ENCODE data around the gene GRIP2. TPM values are rescaled to one million over a fixed set of nuclear protein-coding genes. Genes with fewer than 3 reads are reported as not detected.

The GRIP2 gene
- total RNA-seq (10 to 100 TPM in 2 of 7 donors, 1 to 10 TPM in 5; 1.1 to 19.4 (median 5.4) TPM), polyA plus RNA-seq (10 to 100 TPM in 1 of 2 donors, 1 to 10 TPM in 1; 1.6 to 11.2 TPM)
- long read RNA-seq, donor 1, partial matches to known transcripts, result 1 of 5 reads
- long read RNA-seq, donor 1, other reads (novel, unspliced or antisense), result 4 of 5 reads
- long read RNA-seq, donor 2, result 0 reads
- long read RNA-seq, donor 3, partial matches to known transcripts, result 0 of 3 reads
- long read RNA-seq, donor 3, other reads (novel, unspliced or antisense), result 3 of 3 reads

- WGBS, 3 donors, result 14 to 38% (median 16%) methylated on average over 14 of the region's 14 CpGs
- intact Hi-C loops (cut with DNase I), result loop anchor here in 3 of 4 donors (5.0 to 10.0 kb wide), 4 partner anchors 38 to 653 kb away; no protein-coding TSS in a partner anchor
- H3K9me3 ChIP-seq, result no peaks in the 10 kb centered on the region
- H3K27ac ChIP-seq, result peak within 1 kb of the TSS in 1 of 2 donors; percentile 28
- no peak for TF ChIP-seq POLR2A (IDR thresholded peaks at IDR 0.05)
- no peak for TF ChIP-seq EP300 (IDR thresholded peaks at IDR 0.05)
- TF ChIP-seq, protein P1, sequence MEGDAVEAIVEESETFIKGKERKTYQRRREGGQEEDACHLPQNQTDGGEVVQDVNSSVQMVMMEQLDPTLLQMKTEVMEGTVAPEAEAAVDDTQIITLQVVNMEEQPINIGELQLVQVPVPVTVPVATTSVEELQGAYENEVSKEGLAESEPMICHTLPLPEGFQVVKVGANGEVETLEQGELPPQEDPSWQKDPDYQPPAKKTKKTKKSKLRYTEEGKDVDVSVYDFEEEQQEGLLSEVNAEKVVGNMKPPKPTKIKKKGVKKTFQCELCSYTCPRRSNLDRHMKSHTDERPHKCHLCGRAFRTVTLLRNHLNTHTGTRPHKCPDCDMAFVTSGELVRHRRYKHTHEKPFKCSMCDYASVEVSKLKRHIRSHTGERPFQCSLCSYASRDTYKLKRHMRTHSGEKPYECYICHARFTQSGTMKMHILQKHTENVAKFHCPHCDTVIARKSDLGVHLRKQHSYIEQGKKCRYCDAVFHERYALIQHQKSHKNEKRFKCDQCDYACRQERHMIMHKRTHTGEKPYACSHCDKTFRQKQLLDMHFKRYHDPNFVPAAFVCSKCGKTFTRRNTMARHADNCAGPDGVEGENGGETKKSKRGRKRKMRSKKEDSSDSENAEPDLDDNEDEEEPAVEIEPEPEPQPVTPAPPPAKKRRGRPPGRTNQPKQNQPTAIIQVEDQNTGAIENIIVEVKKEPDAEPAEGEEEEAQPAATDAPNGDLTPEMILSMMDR (IDR thresholded peaks at IDR 0.05), result no peak
- H3K4me1 ChIP-seq (ENCODE audit: insufficient read depth), result peaks cover 4% of the 10 kb centered on the region
- H3K36me3 ChIP-seq, result no peaks in the 10 kb centered on the region
- H3K27me3 ChIP-seq, result no peaks in the 10 kb centered on the region
- DNase-seq, result peak in 1 of 5 donors; percentile 49
- H3K4me3 ChIP-seq, result peak within 1 kb of the TSS; percentile 30
Measured at GRCh38 chr3:14539742-14540491, at the start of gene GRIP2. Gene GRIP2, minus strand, starts transcription at chr3:14540342. Its CDS starts 34 bp downstream, at chr3:14540308.

GRCh38 chr3:14588425-14589112 is 48.4 kb upstream of the GRIP2 start:
- intact Hi-C loops (cut with DNase I), result no loop called here
- Histone ChIP-seq H3K4me1 (ENCODE audit: insufficient read depth) (no peaks in the 10 kb centered on the region), H3K9me3 (no peaks in the 10 kb centered on the region), H3K27me3 (no peaks in the 10 kb centered on the region), H3K36me3 (no peaks in the 10 kb centered on the region), H3K27ac (no peak overlapping the region), H3K4me3 (no peak overlapping the region)
- 34 to 52% (median 51%) methylated on average over 6 of the region's 6 CpGs for WGBS, 3 donors
- TF ChIP-seq, protein P1 (IDR thresholded peaks at IDR 0.05), result no peak
- TF ChIP-seq POLR2A (IDR thresholded peaks at IDR 0.05) (no peak), EP300 (IDR thresholded peaks at IDR 0.05) (no peak)
- no peak for DNase-seq

DNA sequence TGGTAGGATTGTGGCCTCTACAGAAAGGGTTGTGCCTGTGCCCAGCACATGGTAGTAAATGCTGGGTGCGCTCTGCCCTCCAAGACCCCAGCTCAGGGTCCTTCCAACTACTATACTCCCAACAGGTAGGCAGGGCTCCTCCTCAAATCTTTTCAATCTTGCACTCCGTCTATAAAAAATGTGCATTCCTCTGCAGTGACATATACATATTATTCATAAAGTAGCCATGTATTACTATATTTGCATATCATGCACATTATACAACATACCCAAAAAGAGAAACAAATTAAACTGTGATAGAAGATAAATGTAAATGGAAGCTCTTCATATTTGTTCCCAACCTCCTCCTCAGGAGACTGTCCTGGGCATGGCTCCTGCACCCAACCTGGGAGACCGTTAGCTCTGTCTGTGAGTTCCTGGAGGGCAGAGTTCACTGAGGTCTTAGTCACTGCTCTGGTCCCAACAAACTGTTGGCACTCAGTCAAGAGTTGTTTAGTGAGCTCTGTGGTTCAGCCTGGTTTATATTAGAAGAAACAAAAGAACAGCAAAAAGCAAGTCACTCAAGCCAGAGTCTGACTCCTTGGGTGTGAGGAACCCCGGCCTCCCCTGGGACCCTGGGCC is 47.7 kb upstream of the GRIP2 start:
- intact Hi-C loops (cut with DNase I), result no loop called here
- Histone ChIP-seq H3K9me3 (no peaks in the 10 kb centered on the region), H3K27ac (no peak overlapping the region), H3K36me3 (no peaks in the 10 kb centered on the region), H3K27me3 (no peaks in the 10 kb centered on the region), H3K4me3 (no peak overlapping the region), H3K4me1 (ENCODE audit: insufficient read depth) (no peaks in the 10 kb centered on the region)
- TF ChIP-seq, protein P1 (IDR thresholded peaks at IDR 0.05), result no peak
- no peak for TF ChIP-seq POLR2A (IDR thresholded peaks at IDR 0.05)
- TF ChIP-seq EP300 (IDR thresholded peaks at IDR 0.05), result no peak
- DNase-seq, result no peak
- 49 to 54% (median 51%) methylated on average over 4 of the region's 4 CpGs for WGBS, 3 donors

DNA sequence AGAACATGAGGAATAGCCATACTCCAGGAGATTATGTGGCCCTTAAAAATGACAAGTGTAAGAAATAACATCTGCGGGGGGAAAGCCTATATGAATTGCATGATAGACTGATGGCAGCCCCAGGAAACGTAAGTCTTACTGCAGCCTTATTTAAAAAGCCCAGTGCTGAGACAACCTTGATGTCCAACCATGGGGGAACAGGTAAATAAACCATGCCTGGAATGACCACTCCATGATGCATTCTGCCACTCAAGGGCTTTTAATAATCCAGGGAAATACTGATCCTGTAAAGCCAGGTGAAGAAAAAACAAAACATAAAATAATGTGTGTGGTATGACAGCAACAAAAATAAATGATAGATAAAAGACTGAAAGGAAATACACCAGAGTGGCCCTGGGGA is 46.5 kb upstream of the GRIP2 start:
- Histone ChIP-seq H3K27me3 (no peaks in the 10 kb centered on the region), H3K4me1 (ENCODE audit: insufficient read depth) (no peaks in the 10 kb centered on the region), H3K36me3 (no peaks in the 10 kb centered on the region), H3K9me3 (no peaks in the 10 kb centered on the region), H3K27ac (no peak overlapping the region), H3K4me3 (no peak overlapping the region)
- intact Hi-C loops (cut with DNase I), result no loop called here
- DNase-seq, result no peak
- TF ChIP-seq, protein P1 (IDR thresholded peaks at IDR 0.05), result no peak
- TF ChIP-seq POLR2A (IDR thresholded peaks at IDR 0.05) (no peak), EP300 (IDR thresholded peaks at IDR 0.05) (no peak)
- WGBS, 3 donors, result 53 to 71% (median 69%) methylated on average over 2 of the region's 2 CpGs

All from ovary (tissue), 10 donors.